Muscle of leg (tissue), 11 donors: ENCODE data around the gene GAA. TPM values are rescaled to one million over a fixed set of nuclear protein-coding genes. Genes with fewer than 3 reads are reported as not detected.

ENCODE experiments used
- DNase-seq: peaks from one replicate; pipeline ENCODE4 v3.0.0; 2013
- H3K27ac ChIP-seq: one replicate; pipeline ENCODE4 v1.5.1; 2013; ENCODE audit warnings: mild to moderate bottlenecking, low read length, control low read depth
- H3K27me3 ChIP-seq: one replicate; pipeline ENCODE4 v1.6.1; 2013; ENCODE audit warnings: low read length; ENCODE audit not compliant: control insufficient read depth, insufficient read depth
- H3K36me3 ChIP-seq: one replicate; pipeline ENCODE4 v1.6.1; 2013; ENCODE audit warnings: low read length; ENCODE audit not compliant: control insufficient read depth, insufficient read depth
- H3K4me1 ChIP-seq: one replicate; pipeline ENCODE4 v1.6.1; 2013; ENCODE audit warnings: low read length; ENCODE audit not compliant: control insufficient read depth, insufficient read depth
- H3K4me3 ChIP-seq: one replicate; pipeline ENCODE4 v1.5.1; 2013; ENCODE audit warnings: low read length, control low read depth
- H3K9me3 ChIP-seq: replicated peaks from 2 replicates; pipeline ENCODE4 v1.6.1; 2013; ENCODE audit warnings: low read depth, low read length; ENCODE audit not compliant: control insufficient read depth
- WGBS: methylation state at CpG from one replicate; pipeline ENCODE4 v1.1.5; 2013; ENCODE audit warnings: missing lambda C conversion rate; ENCODE audit not compliant: insufficient coverage; 5-methylcytosine and 5-hydroxymethylcytosine counted together
- polyA plus RNA-seq, 8 donors: library from polyadenylated mRNA; unstranded; fragments of 120-200 nt; gene quantifications; one replicate each; pipeline versions ENCODE4 v1.2.1 to v1.2.3, GENCODE V29; 2013; ENCODE audit warnings: inconsistent platforms in 1 of 8, low replicate concordance in 1 of 8; ENCODE audit not compliant: insufficient read length in 8 of 8, insufficient read depth in 1 of 8
- total RNA-seq: library from RNA; stranded (reverse); fragments of 120-200 nt; gene quantifications from one replicate; pipeline ENCODE4 v1.2.4, GENCODE V29; 2013

Gene GAA
- total and polyA plus RNA-seq, 9 donors, result 14.4 to 37.1 (median 29.6) TPM

- Histone ChIP-seq H3K4me3 (no peak overlapping the region), H3K9me3 (no peaks in the 10 kb centered on the region), H3K27me3 (peaks cover 4% of the 10 kb centered on the region), H3K27ac (no peak overlapping the region), H3K36me3 (no peaks in the 10 kb centered on the region), H3K4me1 (peaks cover 6% of the 10 kb centered on the region)
- 28% methylated on average over 3 of the region's 3 CpGs for WGBS
- no peak for DNase-seq
Observed at GRCh38 chr17:80160536-80160935, 59.2 kb downstream of the GAA start.

GRCh38 chr17:80163336-80163735 lies 62.0 kb downstream of the GAA start:
- peaks cover 6% of the 10 kb centered on the region for H3K4me1 ChIP-seq
- no CpG with 5 or more reads among the region's 4 CpGs for WGBS
- H3K27ac ChIP-seq, result no peak overlapping the region
- H3K4me3 ChIP-seq, result no peak overlapping the region
- H3K36me3 ChIP-seq, result no peaks in the 10 kb centered on the region
- peaks cover 4% of the 10 kb centered on the region for H3K27me3 ChIP-seq
- no peak for DNase-seq
- no peaks in the 10 kb centered on the region for H3K9me3 ChIP-seq

GRCh38 chr17:80164185-80164584 lies 62.8 kb downstream of the GAA start:
- Histone ChIP-seq H3K4me1 (peaks cover 6% of the 10 kb centered on the region), H3K27me3 (peaks cover 4% of the 10 kb centered on the region), H3K4me3 (no peak overlapping the region), H3K27ac (no peak overlapping the region), H3K9me3 (no peaks in the 10 kb centered on the region), H3K36me3 (no peaks in the 10 kb centered on the region)
- 91% methylated on average over 7 of the region's 11 CpGs for WGBS
- no peak for DNase-seq

DNA sequence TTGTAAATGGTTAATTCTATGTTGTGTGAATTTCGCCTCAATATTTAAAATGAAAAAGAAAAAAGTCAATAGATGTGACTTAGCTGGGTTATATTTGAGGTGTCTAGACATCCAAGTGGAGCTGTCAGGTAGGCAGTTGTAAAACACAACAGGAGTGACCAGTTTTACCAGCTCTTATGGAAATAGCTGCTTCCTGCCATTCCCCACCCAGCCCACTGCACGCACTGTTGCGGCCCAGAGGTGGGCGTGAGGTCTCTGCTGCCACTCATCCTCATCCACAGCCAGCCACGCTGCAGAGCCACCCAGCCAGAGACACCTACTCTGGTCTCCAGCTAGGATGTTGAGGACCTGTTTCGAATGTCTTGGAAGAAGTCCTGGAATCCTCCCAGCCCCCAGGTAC lies 65.1 kb downstream of the GAA start:
- no peak for DNase-seq

GRCh38 chr17:80168371-80168770 lies 67.0 kb downstream of the GAA start:
- no peak overlapping the region for H3K4me3 ChIP-seq
- no peak for DNase-seq
- peaks cover 4% of the 10 kb centered on the region for H3K27me3 ChIP-seq
- H3K36me3 ChIP-seq, result no peaks in the 10 kb centered on the region
- H3K27ac ChIP-seq, result no peak overlapping the region
- H3K9me3 ChIP-seq, result no peaks in the 10 kb centered on the region
- WGBS, result 75% methylated on average over 3 of the region's 5 CpGs
- H3K4me1 ChIP-seq, result no peaks in the 10 kb centered on the region

More for the DNA sequence above, 65.1 kb downstream of the GAA start:
- no peaks in the 10 kb centered on the region for H3K36me3 ChIP-seq
- no peaks in the 10 kb centered on the region for H3K9me3 ChIP-seq
- no peak overlapping the region for H3K4me3 ChIP-seq
- H3K27ac ChIP-seq, result no peak overlapping the region
- WGBS, result 80% methylated on average over 5 of the region's 6 CpGs
- H3K4me1 ChIP-seq, result no peaks in the 10 kb centered on the region
- H3K27me3 ChIP-seq, result peaks cover 4% of the 10 kb centered on the region

GRCh38 chr17:80169107-80169506 lies 67.7 kb downstream of the GAA start:
- Histone ChIP-seq H3K27ac (no peak overlapping the region), H3K27me3 (peaks cover 4% of the 10 kb centered on the region), H3K9me3 (no peaks in the 10 kb centered on the region), H3K4me1 (no peaks in the 10 kb centered on the region), H3K4me3 (no peak overlapping the region), H3K36me3 (no peaks in the 10 kb centered on the region)
- no peak for DNase-seq
- WGBS, result 82% methylated on average over 3 of the region's 5 CpGs

Other genes starting within 250 kb of the GAA start
- gene TBC1D16, start 65.7 kb upstream of the GAA start, total RNA-seq, result 22.6 TPM
- gene TBC1D16, start 65.7 kb upstream of the GAA start, polyA plus RNA-seq, result 10 to 100 TPM; 24.3 to 43.8 (median 35.4) TPM
- gene CCDC40, start 64.9 kb upstream of the GAA start, total RNA-seq, result 4.7 TPM
- 1 to 10 TPM; 3.2 to 7.1 (median 4.3) TPM for gene CCDC40, start 64.9 kb upstream of the GAA start, polyA plus RNA-seq
- gene EIF4A3, start 45.5 kb downstream of the GAA start, total RNA-seq, result 81.9 TPM
- 10 to 100 TPM; 65.5 to 93.4 (median 78.6) TPM for gene EIF4A3, start 45.5 kb downstream of the GAA start, polyA plus RNA-seq
- gene CARD14, start 68.4 kb downstream of the GAA start, total RNA-seq, result 0.27 TPM
- gene CARD14, start 68.4 kb downstream of the GAA start, polyA plus RNA-seq, result 1 to 10 TPM in 1 of 8 donors, under 1 TPM in 7; 0.28 to 1.5 (median 0.57) TPM
- 9.6 TPM for gene SGSH, start 118.8 kb downstream of the GAA start, total RNA-seq
- 10 to 100 TPM; 14.3 to 24.9 (median 20.9) TPM for gene SGSH, start 118.8 kb downstream of the GAA start, polyA plus RNA-seq
- gene SLC26A11, start 118.8 kb downstream of the GAA start, total RNA-seq, result 7.1 TPM
- 10 to 100 TPM in 3 of 8 donors, 1 to 10 TPM in 5; 8.2 to 15.2 (median 9.4) TPM for gene SLC26A11, start 118.8 kb downstream of the GAA start, polyA plus RNA-seq
- gene RNF213, start 159.3 kb downstream of the GAA start, total RNA-seq, result 37.0 TPM
- 10 to 100 TPM; 23.0 to 43.0 (median 31.8) TPM for gene RNF213, start 159.3 kb downstream of the GAA start, polyA plus RNA-seq